ENCODE measurements around the gene PRPSAP2. TPM values are rescaled to one million over a fixed set of nuclear protein-coding genes. Genes with fewer than 3 reads are reported as not detected.

Gene PRPSAP2
- total and polyA plus RNA-seq, 2 donors (not counting 1 experiment from before 2014, with no cell fraction given): 27.1 to 58.8 TPM

- H3K27ac Mint-ChIP-seq: no peak overlapping the region
- Histone ChIP-seq H3K27ac (ENCODE audit: low read length in 2 of 2) (no peak overlapping the region), H3K36me3 (replicated peaks in 1 of 2; ENCODE audit: control extremely low read depth in 1 of 2, control insufficient read depth in 1 of 2, extremely low read depth in 1 of 2, insufficient read depth in 2 of 2, low read length in 1 of 2) (peaks cover 0 to 29% of the 10 kb centered on the region in 2 experiments), H4K20me1 (ENCODE audit: control insufficient read depth, insufficient read depth, low read length, poor library complexity, severe bottlenecking) (no peaks in the 10 kb centered on the region), H3K27me3 (replicated peaks in 1 of 4; ENCODE audit: control extremely low read depth in 1 of 4, control insufficient read depth in 3 of 4, insufficient read depth in 4 of 4, low read length in 3 of 4) (peaks cover 0 to 3% (median 0%) of the 10 kb centered on the region in 4 experiments), H3K4me3 (ENCODE audit: control extremely low read depth in 1 of 5, extremely low read depth in 1 of 5, insufficient read depth in 1 of 5, low read depth in 2 of 5, low read length in 4 of 5) (no peak overlapping the region), H3K4me1 (ENCODE audit: control insufficient read depth in 2 of 2, insufficient read depth in 2 of 2, low read length in 2 of 2) (peaks cover 7 to 11% of the 10 kb centered on the region in 2 donors), H3K4me2 (replicated peaks; ENCODE audit: low read depth, low read length, poor library complexity, severe bottlenecking) (peak overlapping the region; percentile 14), H3K9ac (ENCODE audit: low read length) (no peak overlapping the region), H3K9me3 (ENCODE audit: control extremely low read depth in 1 of 3, control insufficient read depth in 2 of 3, insufficient read depth in 1 of 3, low read length in 2 of 3) (no peaks in the 10 kb centered on the region), H2AFZ (ENCODE audit: insufficient read depth, low read depth, low read length, poor library complexity, severe bottlenecking) (no peak overlapping the region), H3K79me2 (ENCODE audit: control insufficient read depth, insufficient read depth, low read length) (peaks cover 5% of the 10 kb centered on the region)
- H3K9me3 Mint-ChIP-seq (ENCODE audit: insufficient read depth): no peaks in the 10 kb centered on the region
- ChIA-PET CTCF (interaction anchor here (1.2 kb wide), 1 partner anchor 28 kb away, joined by 5 read pairs; no protein-coding TSS in a partner anchor), POLR2A (no interaction called here)
- intact Hi-C loops (cut with micrococcal nuclease): no loop called here
- no peak overlapping the region for H3K4me3 Mint-ChIP-seq
- DNase-seq: no peak
- H3K27me3 Mint-ChIP-seq: peaks cover 8% of the 10 kb centered on the region
- peaks cover 16% of the 10 kb centered on the region for H3K4me1 Mint-ChIP-seq
- TF ChIP-seq EZH2 (IDR thresholded peaks at IDR 0.05; ENCODE audit: borderline replicate concordance, insufficient read depth, low read depth, low read length, poor library complexity, severe bottlenecking) (no peak), CTCF (IDR thresholded peaks at IDR 0.05) (no peak)
- no peak for ATAC-seq (ENCODE audit: low read depth)
- 33% methylated on average over 3 of the region's 5 CpGs for WGBS (ENCODE audit: insufficient coverage)
Observed at GRCh38 chr17:18932360-18933055, 74.6 kb downstream of the PRPSAP2 start.

Measured in B cell (primary cell).